Smooth muscle cell (in vitro differentiated cells): ENCODE results near the gene FUT6. TPM values are rescaled to one million over a fixed set of nuclear protein-coding genes. Genes with fewer than 3 reads are reported as not detected.

Experiments used
- DNase-seq: peaks from one replicate; lab custom pipeline; 2025; ENCODE audit not compliant: unreplicated experiment; lab: John Stamatoyannopoulos, UW
- H2AFZ ChIP-seq: fragments of 200-600 bp; sonication (generic); 2 replicates; pipeline ENCODE4 v1.6.0; 2016; ENCODE audit warnings: antibody characterized with exemption, low read depth, mild to moderate bottlenecking
- H3F3A ChIP-seq: fragments of 200-600 bp; sonication (generic); 2 replicates; pipeline ENCODE4 v1.6.0; 2017; ENCODE audit warnings: antibody characterized with exemption, low read depth
- H3K27ac ChIP-seq: fragments of 200-600 bp; sonication (generic); 2 replicates; pipeline ENCODE4 v1.5.1; 2016; ENCODE audit warnings: low read depth, mild to moderate bottlenecking
- H3K27me3 ChIP-seq: fragments of 200-600 bp; sonication (generic); 2 replicates; pipeline ENCODE4 v1.6.1; 2016; ENCODE audit warnings: low read depth, mild to moderate bottlenecking
- H3K36me3 ChIP-seq: fragments of 200-600 bp; sonication (generic); 2 replicates; pipeline ENCODE4 v1.5.1; 2016; ENCODE audit warnings: low read depth
- H3K4me1 ChIP-seq: fragments of 200-600 bp; sonication (generic); 2 replicates; pipeline ENCODE4 v1.5.1; 2016; ENCODE audit warnings: low read depth
- H3K4me2 ChIP-seq: fragments of 200-600 bp; sonication (generic); 2 replicates; pipeline ENCODE4 v1.6.0; 2016; ENCODE audit warnings: mild to moderate bottlenecking
- H3K4me3 ChIP-seq: fragments of 200-600 bp; sonication (generic); 2 replicates; pipeline ENCODE4 v1.5.1; 2016; ENCODE audit warnings: mild to moderate bottlenecking
- H3K79me2 ChIP-seq: fragments of 200-600 bp; sonication (generic); 2 replicates; pipeline ENCODE4 v1.6.0; 2016; ENCODE audit warnings: low read depth, mild to moderate bottlenecking
- H3K9ac ChIP-seq: fragments of 200-600 bp; sonication (generic); 2 replicates; pipeline ENCODE4 v1.6.0; 2016; ENCODE audit warnings: low read depth
- H3K9me3 ChIP-seq: fragments of 200-600 bp; sonication (generic); replicated peaks from 2 replicates; pipeline ENCODE4 v1.5.1; 2016; ENCODE audit warnings: low read depth
- H4K20me1 ChIP-seq: fragments of 200-600 bp; sonication (generic); 2 replicates; pipeline ENCODE4 v1.6.0; 2016; ENCODE audit warnings: low read depth
- WGBS: methylation state at CpG from one replicate; pipeline ENCODE4 v1.1.7; 2016; ENCODE audit warnings: low lambda C conversion rate; 5-methylcytosine and 5-hydroxymethylcytosine counted together
- polyA plus RNA-seq: library from polyadenylated mRNA; unstranded; fragments of >200 nt; fragmentation: Nextera tagmentation; extraction: Ambion mirVana; gene quantifications from 2 replicates; pipeline ENCODE4 v1.2.1, GENCODE V29; 2016
- total RNA-seq: library from RNA; depleted of rRNA; stranded (reverse); fragments of >200 nt; gene quantifications from 2 replicates; pipeline ENCODE4 v1.2.3, GENCODE V29; 2014
- TF ChIP-seq, protein P1 (sequence below): fragments of 200-600 bp; sonication (generic); IDR thresholded peaks from 2 replicates; pipeline ENCODE4 v1.5.1; 2017; ENCODE audit warnings: borderline replicate concordance, mild to moderate bottlenecking, antibody characterized with exemption; ENCODE audit not compliant: insufficient read depth, poor library complexity, severe bottlenecking

The FUT6 gene
- total and polyA plus RNA-seq, 2 experiments from 2014 or later, result not detected

DNA sequence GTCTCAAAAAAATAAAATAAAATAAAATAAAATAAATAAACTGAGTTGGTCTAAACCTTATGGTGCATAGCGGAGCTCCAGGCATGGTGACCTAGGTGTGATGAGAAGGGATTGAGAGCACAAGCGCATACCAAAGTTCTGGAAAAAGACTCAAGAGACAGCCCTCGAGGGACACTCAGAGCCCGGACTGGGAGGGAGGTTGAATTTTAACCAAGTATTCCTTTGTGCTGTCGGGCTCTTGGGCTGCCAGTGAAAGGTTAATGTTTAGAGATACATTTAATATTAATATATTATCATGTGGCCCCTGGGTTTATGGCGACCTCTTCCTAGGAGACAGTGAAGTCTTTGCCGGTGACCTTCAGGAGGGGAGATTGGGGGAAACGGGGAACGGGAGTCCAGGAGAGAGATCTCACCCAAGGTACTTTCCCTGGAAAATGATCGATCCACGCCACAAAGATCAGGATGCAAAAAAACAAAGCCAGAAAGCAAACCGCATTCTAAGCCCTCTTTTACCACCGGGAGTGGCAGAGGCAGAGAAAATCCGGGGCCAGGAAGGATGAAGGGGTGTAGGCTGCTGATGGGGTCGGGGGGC is 1.6 kb downstream of the FUT6 start:
- Histone ChIP-seq H3K27ac (no peak overlapping the region), H3K9me3 (no peaks in the 10 kb centered on the region), H3K36me3 (no peaks in the 10 kb centered on the region), H3K4me1 (no peaks in the 10 kb centered on the region), H3K9ac (no peak overlapping the region), H3K79me2 (no peaks in the 10 kb centered on the region), H2AFZ (no peak overlapping the region), H3K4me3 (no peak overlapping the region), H3K4me2 (no peak overlapping the region), H4K20me1 (no peaks in the 10 kb centered on the region), H3F3A (no peaks in the 10 kb centered on the region), H3K27me3 (no peaks in the 10 kb centered on the region)
- TF ChIP-seq, protein P1, sequence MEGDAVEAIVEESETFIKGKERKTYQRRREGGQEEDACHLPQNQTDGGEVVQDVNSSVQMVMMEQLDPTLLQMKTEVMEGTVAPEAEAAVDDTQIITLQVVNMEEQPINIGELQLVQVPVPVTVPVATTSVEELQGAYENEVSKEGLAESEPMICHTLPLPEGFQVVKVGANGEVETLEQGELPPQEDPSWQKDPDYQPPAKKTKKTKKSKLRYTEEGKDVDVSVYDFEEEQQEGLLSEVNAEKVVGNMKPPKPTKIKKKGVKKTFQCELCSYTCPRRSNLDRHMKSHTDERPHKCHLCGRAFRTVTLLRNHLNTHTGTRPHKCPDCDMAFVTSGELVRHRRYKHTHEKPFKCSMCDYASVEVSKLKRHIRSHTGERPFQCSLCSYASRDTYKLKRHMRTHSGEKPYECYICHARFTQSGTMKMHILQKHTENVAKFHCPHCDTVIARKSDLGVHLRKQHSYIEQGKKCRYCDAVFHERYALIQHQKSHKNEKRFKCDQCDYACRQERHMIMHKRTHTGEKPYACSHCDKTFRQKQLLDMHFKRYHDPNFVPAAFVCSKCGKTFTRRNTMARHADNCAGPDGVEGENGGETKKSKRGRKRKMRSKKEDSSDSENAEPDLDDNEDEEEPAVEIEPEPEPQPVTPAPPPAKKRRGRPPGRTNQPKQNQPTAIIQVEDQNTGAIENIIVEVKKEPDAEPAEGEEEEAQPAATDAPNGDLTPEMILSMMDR, result no peak
- no peak for DNase-seq
- 91% methylated on average over 15 of the region's 15 CpGs for WGBS

DNA sequence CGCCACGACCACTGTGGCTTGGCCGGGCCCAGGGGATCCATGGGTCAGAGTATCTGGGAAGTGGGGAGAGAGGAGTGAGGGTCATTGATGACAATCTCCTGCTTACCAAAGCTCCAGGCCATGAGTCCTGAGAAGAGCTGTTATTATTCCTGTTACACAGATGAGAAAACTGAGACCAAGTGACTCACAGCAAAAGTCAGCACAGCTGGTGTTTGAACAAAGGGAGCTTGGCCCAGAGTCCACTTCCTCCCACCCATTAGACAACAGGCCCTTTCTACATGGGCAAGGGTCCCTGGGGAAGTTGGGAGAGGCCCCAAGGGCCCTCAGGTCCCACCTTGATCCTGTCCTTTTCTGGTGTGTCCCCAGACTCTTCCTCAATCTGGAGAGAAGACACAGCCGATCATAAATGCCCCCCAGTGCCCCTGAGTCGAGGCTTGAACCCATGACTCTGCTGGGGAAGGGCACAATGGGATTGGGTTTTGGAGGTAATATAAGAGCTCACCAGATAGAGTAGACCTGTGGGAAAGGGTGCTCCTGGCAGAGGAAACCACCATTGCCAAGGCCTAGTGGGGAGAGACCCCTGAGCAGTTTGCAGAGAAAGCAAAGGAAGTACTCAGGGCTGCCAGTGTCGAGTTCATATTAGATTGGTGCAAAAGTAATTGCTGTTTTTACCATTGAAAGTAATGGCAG is 6.8 kb downstream of the FUT6 start:
- WGBS, result 91% methylated on average over 6 of the region's 6 CpGs
- DNase-seq, result no peak
- H3K36me3 ChIP-seq, result no peaks in the 10 kb centered on the region

DNA sequence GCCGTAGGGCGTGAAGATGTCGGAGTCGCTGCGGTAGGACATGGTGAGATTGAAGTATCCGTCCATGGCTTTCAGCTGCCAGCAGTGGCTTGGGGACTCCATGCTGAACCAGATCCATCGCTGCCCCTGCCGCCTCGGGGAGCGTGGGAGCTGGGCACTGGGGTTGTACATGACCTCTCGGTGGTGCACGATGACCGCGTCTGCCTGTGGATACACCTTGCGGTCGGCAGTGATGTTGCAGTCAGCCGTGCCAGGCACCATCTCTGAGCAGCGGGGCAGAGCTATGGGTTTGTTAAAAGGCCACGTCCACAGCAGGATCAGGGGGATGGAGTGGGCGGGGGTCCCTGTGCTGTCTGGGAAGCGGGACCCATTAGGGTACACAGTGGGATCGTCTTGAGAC is 7.4 kb downstream of the FUT6 start:
- TF ChIP-seq, protein P1, result no peak
- 92% methylated on average over 22 of the region's 22 CpGs for WGBS

More for the DNA sequence above, 6.8 kb downstream of the FUT6 start:
- no peak overlapping the region for H3K27ac ChIP-seq
- H4K20me1 ChIP-seq, result no peaks in the 10 kb centered on the region
- no peaks in the 10 kb centered on the region for H3F3A ChIP-seq
- no peaks in the 10 kb centered on the region for H3K9me3 ChIP-seq
- no peak overlapping the region for H3K4me3 ChIP-seq
- H3K27me3 ChIP-seq, result no peaks in the 10 kb centered on the region
- TF ChIP-seq, protein P1, result no peak
- no peaks in the 10 kb centered on the region for H3K79me2 ChIP-seq
- no peak overlapping the region for H3K4me2 ChIP-seq
- H3K4me1 ChIP-seq, result no peaks in the 10 kb centered on the region
- H3K9ac ChIP-seq, result no peak overlapping the region
- H2AFZ ChIP-seq, result no peak overlapping the region

DNA sequence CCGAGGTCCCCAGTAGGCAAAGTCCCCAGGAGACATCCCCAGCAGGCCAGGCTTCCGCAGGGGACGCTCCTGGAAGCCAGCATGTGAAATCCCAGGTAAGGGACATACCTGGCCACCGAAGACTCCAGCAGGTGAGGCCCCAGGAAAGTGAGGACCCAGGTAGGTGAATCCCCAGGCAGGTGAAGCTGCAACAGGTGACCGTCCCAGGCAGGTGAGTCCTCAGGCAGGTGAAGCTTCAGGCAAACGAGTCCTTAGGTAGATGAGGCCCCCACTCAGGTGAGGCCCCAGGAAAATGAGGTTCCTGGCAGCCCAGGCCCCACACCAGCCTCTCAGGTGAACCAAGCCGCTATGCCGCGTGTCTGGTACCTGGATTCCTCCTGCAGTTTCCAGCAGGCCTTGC is 8.3 kb downstream of the FUT6 start:
- no peaks in the 10 kb centered on the region for H3K4me1 ChIP-seq
- no peaks in the 10 kb centered on the region for H3K9me3 ChIP-seq
- DNase-seq, result no peak
- H2AFZ ChIP-seq, result no peak overlapping the region
- TF ChIP-seq, protein P1, result no peak
- H3K9ac ChIP-seq, result no peak overlapping the region
- no peaks in the 10 kb centered on the region for H3K79me2 ChIP-seq
- 94% methylated on average over 9 of the region's 9 CpGs for WGBS
- no peaks in the 10 kb centered on the region for H3K36me3 ChIP-seq
- no peaks in the 10 kb centered on the region for H4K20me1 ChIP-seq
- H3K27ac ChIP-seq, result no peak overlapping the region
- no peaks in the 10 kb centered on the region for H3K27me3 ChIP-seq
- no peak overlapping the region for H3K4me2 ChIP-seq
- H3F3A ChIP-seq, result no peaks in the 10 kb centered on the region
- no peak overlapping the region for H3K4me3 ChIP-seq

More for the DNA sequence above, 7.4 kb downstream of the FUT6 start:
- H3K79me2 ChIP-seq, result no peaks in the 10 kb centered on the region
- no peaks in the 10 kb centered on the region for H4K20me1 ChIP-seq
- no peak for DNase-seq
- no peaks in the 10 kb centered on the region for H3K27me3 ChIP-seq
- no peaks in the 10 kb centered on the region for H3K4me1 ChIP-seq
- H3K9me3 ChIP-seq, result no peaks in the 10 kb centered on the region
- H3K27ac ChIP-seq, result no peak overlapping the region
- H3F3A ChIP-seq, result no peaks in the 10 kb centered on the region
- no peak overlapping the region for H3K9ac ChIP-seq
- H3K4me2 ChIP-seq, result no peak overlapping the region
- no peak overlapping the region for H3K4me3 ChIP-seq
- no peaks in the 10 kb centered on the region for H3K36me3 ChIP-seq
- H2AFZ ChIP-seq, result no peak overlapping the region
